ENCODE data around the gene FOXN3.

Gene FOXN3

DNA sequence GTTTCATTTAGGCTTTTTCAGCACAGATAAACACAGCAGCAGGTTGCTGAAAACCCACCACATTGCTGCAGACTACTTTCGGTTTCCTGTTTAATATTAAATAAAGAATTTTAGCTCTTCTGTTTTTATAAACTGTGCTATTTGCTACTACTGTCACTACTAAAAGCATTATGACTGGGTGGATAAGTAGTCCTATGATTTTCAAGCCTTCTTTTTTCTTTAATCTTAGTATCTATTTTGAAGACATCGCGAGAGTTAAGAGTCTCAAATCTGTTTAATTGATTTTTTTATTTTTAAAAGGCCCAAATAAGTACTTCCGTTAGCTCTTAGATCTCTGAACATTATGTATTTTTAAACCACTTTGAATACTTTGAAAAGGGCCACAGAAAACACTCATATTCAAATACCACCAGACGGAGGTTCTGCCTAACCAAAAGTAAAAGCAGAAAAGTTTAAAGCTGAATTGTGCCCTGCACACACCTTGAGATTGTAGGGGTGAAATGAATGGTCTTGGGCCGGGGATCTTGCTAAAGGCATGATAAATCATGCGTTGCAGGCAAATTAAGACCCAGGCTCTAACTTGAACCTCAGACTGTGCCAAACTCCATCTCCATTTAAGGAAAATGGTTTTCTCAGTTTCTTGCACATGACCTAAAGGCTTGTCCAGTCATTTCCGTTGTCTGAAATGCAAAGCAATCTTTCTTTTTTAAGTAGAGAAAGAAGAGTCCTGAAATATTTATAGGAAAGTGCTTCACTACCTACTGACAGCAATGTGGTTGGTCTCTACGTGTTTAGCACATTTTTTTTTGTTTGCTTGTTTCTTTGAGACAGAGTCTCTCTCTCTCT, 13.6 kb upstream of the FOXN3 start:
- no peak for DNase-seq

- peak; percentile 72 to 83 for DNase-seq
Observed at GRCh38 chr14:89429199-89430181, 12.5 kb upstream of the FOXN3 start.

GRCh38 chr14:89428546-89429198, 11.6 kb upstream of the FOXN3 start:
- peak; percentile 89 to 97 for DNase-seq

GRCh38 chr14:89428173-89428523, 11.1 kb upstream of the FOXN3 start:
- DNase-seq, result no peak

- peak in 1 of 2 experiments; percentile 53 for DNase-seq
Observed at GRCh38 chr14:89427426-89428172, 10.6 kb upstream of the FOXN3 start.

DNA sequence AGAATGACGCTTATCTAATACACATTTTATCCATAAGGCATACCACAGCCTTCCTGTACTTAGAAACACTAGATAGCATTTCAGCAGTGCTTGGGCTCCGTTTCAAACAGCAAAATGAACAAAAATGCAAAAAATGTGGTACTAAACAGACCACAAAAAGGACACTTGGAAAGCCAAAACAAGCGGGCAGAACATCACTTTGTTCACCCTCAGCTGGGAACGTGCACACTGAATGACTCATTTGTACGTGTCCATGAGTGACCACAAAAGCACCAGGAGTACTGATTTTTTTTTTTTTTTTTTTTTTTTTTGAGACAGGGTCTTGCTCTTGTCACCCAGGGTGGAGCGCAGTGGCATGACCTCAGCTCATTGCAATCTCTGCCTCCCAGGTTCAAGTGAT, 8.9 kb upstream of the FOXN3 start:
- no peak for DNase-seq

GRCh38 chr14:89424241-89424640, 7.2 kb upstream of the FOXN3 start:
- DNase-seq, result no peak

DNA sequence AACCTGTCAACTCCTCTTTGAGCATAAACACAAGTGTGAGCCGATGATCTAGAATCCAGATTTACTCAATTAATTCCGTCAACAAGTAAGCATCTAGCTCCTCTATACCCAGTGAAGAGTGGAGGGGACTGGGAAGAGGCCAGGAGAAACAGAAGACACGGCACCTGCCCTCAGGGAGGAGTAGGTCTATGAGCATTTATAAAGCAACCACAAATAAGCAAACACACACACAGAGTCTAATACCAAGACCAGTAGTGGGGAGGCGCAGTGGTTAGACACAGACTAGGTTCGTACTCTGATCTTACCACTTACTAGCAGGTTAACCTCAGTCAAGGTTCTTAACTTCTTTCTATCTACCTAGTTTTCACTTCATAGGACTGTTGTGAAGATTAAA, 5.9 kb upstream of the FOXN3 start:
- no peak for DNase-seq

DNA sequence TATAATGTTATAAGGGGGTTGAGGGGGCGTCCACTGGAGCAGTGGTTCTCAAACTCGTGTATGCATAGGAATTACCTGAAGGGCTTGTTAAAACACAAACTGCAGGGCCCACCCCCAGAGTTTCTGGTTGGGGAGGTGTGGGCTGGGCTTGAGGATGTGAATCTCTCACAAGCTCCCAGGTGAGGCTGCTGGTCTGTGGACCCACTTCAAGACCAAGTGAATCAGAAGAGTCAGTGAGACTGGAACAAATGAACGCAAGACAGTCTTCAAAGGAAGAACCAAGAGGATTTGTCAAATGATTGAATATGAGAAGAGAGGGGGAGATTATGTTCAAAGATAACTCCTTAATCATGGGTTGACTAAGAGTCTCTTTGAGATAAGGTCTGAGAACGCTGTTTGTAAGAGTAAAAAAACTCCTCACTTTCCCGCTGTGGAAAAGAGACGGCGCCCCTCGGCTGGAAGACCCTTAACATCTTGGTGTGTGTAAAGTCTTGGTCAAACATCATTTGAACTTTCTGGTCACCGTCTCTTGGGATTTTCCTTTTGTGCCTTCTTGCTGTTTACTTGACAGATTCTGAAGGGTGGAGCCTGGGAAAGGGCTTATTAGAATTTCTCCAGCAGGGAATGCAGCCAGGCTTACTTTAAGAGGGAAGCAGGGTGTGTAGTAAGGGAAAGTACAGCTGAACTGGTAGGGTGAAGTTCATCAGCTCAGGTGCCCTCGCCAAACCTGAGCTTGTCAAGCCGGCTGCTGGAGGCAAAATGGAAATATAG, 5.3 kb upstream of the FOXN3 start:
- no peak for DNase-seq

DNA sequence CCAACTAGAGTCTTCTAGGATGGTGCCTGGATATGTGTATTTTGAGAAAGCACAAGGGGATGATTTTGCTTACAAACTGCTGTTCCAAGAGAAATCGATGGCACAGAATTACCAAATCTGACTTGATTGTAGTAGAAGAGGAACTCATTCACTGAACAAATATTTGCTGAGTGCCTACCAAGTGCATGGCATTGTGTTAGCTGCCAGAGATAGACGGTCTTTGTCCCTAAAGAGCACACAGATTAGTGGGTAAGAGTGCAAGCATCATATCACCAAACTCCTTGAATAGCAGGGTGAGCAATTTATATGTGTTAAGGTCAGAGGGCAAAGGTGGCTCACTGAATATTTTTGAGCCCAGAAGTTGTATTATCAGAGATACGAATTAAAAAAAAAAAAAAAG, 3.5 kb upstream of the FOXN3 start:
- DNase-seq, result no peak

DNA sequence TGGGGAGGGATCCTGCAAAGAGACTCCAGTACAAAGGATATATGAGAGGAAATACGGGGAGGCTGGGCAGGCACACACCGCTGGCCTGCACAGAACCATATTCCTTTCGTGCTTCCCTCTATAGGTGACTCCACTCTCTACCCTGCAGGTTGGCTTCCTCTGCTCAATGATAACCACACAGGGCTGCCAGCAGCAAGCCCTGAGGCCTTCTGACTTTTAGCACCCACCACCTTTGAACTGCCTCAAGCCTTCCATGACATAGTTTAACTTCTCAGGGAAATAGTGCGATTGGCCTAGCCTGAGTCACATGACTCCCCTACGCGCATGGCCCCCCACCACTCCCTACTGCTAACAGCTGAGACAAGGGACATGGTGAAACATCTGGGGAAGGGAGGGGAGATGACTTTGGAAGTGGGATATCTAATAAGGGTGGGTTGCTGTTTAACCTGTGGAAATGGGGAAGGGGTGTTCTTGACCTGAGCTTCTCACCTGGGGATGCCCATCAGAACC, 3.0 kb upstream of the FOXN3 start:
- no peak for DNase-seq

- no peak for DNase-seq
Observed at GRCh38 chr14:89418976-89419375, 1.9 kb upstream of the FOXN3 start.

DNA sequence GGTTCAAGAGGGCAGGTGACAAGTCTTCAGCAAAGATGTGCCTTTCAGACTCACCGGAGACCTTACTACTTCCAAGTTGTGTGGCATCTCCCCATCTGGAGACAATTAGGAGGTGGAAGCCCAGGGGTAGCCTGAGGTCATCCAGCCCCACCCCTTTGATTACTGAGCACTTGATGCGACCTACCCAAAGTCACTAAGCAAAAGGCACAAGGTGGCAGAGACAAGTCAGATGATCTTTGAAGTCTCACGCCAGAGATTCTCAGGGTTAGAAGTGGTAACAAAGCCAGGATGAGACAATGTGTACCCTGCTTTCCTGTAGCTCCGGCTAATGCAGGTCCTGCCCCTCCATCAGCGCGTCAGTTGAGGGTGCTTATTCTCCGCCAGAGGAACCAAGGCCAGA, 1.4 kb upstream of the FOXN3 start:
- peak in 1 of 2 experiments; percentile 33 for DNase-seq

DNA sequence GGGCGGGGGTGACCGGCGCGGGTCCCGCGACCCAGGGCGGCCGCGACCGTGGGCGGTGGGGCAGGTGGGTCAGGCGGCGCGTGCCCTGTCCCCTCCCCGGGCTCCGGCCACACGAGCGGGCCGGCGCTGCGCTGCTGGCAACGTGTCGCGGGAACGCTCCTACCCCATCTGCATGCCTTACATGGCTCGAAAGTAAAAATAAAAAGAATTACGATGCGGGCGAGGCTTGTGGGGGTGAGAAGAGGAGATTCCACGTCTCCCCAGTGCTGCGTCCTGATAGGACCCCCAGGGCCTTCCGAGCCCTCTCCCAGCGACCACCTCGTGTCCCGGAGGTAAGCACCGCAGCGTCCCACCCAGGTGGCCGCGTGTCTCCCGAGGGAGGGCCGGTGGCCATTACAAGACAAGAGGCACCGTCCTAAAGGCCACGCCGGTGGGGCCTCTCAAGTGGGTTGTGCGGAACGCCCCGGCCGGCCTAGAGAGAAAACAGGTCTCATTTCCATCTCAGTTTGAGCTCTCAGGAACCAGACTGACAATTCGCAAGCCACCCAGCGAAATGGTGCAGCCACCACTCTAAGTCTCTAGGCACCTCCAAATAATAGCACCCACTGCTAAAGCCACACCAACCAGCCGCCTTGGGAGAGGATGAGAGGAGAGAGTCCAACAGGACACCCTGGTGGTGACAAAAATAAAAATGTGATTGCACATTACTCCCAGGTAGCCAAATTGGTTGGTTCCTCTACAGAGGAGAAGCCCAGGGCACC, 612 bp upstream of the FOXN3 start:
- peak; percentile 56 to 57 for DNase-seq

DNA sequence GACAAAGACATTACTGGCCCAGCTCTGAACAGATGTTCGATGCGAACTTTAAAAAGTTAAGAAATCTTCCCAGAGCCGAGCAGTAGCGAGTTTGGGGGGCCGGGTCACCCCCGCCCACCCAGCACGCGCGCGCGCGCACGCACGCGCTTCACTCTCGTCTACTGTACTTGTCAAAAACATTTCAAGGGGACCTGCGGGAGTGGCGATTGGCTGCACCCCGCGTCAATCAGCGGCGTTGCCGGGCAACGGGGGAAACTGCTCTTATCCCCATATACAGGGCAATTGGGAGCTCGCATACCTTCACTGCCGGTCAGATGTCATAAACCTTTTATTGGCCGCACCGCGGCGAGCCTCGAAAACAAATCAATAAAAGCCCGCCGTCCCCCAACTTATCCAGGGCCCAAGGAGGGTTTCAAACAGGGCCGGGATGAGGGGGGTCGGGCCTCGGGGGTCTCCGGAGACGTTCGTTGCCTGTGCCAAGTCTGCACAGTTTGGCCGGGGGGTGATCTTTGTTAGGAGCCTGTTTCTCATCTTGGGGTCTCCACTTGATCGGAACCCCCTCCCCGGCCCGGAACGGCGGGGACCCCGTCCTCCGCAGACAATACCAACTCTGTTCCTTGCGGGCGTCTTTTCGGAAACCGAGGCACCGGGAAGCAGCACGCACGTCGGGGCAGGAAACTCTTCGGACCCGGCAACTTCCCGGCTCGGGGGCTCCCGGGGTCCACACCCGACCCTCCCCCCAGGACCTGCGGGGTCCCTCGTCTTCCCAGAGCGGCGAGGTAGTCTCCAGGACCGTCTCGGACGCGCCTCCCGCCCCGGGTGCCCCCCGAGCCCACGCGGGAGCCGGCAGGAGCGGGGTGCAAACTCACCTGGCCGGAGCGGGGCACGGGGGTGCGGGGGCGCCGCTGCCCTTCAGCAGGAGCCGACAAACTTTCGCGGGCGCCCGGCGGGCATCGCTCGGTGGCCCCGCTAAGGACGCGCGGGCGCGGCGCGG, 734 bp downstream of the FOXN3 start:
- DNase-seq, result peak; percentile 93 to 98

- no peak for DNase-seq
Observed at GRCh38 chr14:89415159-89415558, 1.9 kb downstream of the FOXN3 start.

DNA sequence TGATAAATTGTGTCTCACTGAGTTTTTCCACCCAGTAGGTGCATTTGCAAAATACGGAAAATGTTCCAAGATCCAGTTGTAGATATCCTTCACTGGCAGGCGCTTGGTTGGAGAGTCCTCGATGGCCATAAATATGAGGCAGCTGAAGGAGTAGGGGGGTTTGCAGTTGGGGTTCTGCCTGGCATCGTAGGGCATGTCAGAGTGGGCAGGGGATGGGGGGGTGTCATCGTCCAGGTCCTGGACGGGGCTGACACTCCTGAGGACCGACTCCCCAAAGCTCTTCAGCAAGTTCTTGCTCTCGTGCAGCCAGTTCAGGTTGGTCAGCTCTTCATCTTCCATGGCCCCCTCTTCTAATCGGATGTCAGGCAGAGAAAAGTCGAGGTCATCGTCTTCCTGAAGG, 5.1 kb downstream of the FOXN3 start:
- DNase-seq, result no peak

DNA sequence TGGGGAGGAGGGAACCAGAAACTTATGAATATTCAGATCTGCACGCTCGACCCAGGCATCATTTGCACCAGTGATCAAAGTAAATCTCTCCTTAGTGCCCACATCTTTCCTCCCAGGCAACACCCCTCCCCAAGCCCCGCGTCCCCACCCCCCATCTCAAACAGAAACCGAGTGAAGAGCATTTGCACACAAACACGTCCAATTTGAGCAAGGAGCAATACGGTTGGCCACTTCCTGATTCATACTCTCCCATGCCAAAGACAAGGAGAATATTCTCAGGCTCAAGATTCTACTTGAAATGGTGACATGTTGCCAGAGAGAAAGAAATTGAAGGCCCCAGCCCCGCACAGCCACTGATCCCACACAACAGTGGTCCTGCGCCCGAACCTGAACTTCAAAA, 7.1 kb downstream of the FOXN3 start:
- DNase-seq, result no peak

GRCh38 chr14:89408907-89409700, 7.9 kb downstream of the FOXN3 start:
- no peak for DNase-seq

Measured in NCI-H446 (cell line).